Nephron progenitor cell (in vitro differentiated cells): ENCODE data around the gene CAD.

Experiments
- DNase-seq: peaks from one replicate; pipeline ENCODE4 v3.0.0; 2021
- H3K27ac Mint-ChIP-seq: 2 replicates; pipeline ENCODE4 v1.8.0; 2021; ENCODE audit warnings: mild to moderate bottlenecking, moderate library complexity, mixed read lengths
- H3K27me3 Mint-ChIP-seq: 2 replicates; pipeline ENCODE4 v1.8.0; 2021; ENCODE audit warnings: mild to moderate bottlenecking, low read depth, mixed read lengths; ENCODE audit not compliant: poor library complexity
- H3K36me3 Mint-ChIP-seq: 2 replicates; pipeline ENCODE4 v1.8.0; 2021; ENCODE audit warnings: low read depth, mixed read lengths
- H3K4me1 Mint-ChIP-seq: 2 replicates; pipeline ENCODE4 v1.8.0; 2021; ENCODE audit warnings: mixed read lengths
- H3K4me3 Mint-ChIP-seq: 2 replicates; pipeline ENCODE4 v1.8.0; 2021; ENCODE audit warnings: mild to moderate bottlenecking, moderate library complexity, mixed read lengths
- H3K9me3 Mint-ChIP-seq: 2 replicates; pipeline ENCODE4 v1.8.0; 2021; ENCODE audit warnings: mild to moderate bottlenecking, moderate library complexity, mixed read lengths
- CTCF ChIP-seq: fragments of 200-600 bp; sonication (generic); IDR thresholded peaks from 2 replicates; pipeline ENCODE4 v1.5.0; 2021; ENCODE audit warnings: antibody characterized with exemption

The CAD gene

GRCh38 chr2:27237341-27237945 is 20.3 kb downstream of the CAD start:
- Mint-ChIP-seq H3K9me3 (no peaks in the 10 kb centered on the region), H3K4me3 (no peak overlapping the region), H3K27ac (no peak overlapping the region), H3K36me3 (peaks cover 79% of the 10 kb centered on the region), H3K27me3 (no peaks in the 10 kb centered on the region), H3K4me1 (no peaks in the 10 kb centered on the region)
- TF ChIP-seq CTCF, result no peak
- no peak for DNase-seq

GRCh38 chr2:27238976-27239375 is 21.8 kb downstream of the CAD start:
- peaks cover 67% of the 10 kb centered on the region for H3K36me3 Mint-ChIP-seq
- no peak for DNase-seq
- H3K9me3 Mint-ChIP-seq, result no peaks in the 10 kb centered on the region
- H3K4me3 Mint-ChIP-seq, result no peak overlapping the region
- H3K27ac Mint-ChIP-seq, result no peak overlapping the region
- H3K27me3 Mint-ChIP-seq, result no peaks in the 10 kb centered on the region
- H3K4me1 Mint-ChIP-seq, result no peaks in the 10 kb centered on the region
- no peak for TF ChIP-seq CTCF

DNA sequence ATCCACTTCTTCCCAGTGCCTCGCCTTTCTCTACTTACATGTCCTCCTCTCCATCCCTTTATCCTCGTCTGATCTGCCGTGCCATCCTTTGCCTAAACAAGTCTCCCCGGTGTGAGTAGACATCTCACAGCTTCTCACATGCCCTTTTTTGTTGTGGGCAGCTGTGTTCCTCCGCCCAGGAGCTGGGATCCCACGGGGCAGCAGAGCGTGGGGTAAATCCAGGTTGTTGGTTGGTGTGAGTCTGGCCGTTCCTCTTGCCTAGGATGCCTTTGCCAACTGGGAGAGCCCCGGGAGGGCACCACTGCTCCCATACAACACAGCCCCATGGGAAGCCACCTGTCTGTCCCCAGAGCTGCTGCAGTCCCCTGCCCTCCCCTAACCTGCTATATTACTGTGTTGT is 23.2 kb downstream of the CAD start:
- peak overlapping the region; percentile 84 for H3K27ac Mint-ChIP-seq
- peaks cover 61% of the 10 kb centered on the region for H3K36me3 Mint-ChIP-seq
- no peaks in the 10 kb centered on the region for H3K9me3 Mint-ChIP-seq
- no peaks in the 10 kb centered on the region for H3K27me3 Mint-ChIP-seq
- H3K4me1 Mint-ChIP-seq, result no peaks in the 10 kb centered on the region
- H3K4me3 Mint-ChIP-seq, result no peak overlapping the region
- no peak for TF ChIP-seq CTCF
- no peak for DNase-seq

DNA sequence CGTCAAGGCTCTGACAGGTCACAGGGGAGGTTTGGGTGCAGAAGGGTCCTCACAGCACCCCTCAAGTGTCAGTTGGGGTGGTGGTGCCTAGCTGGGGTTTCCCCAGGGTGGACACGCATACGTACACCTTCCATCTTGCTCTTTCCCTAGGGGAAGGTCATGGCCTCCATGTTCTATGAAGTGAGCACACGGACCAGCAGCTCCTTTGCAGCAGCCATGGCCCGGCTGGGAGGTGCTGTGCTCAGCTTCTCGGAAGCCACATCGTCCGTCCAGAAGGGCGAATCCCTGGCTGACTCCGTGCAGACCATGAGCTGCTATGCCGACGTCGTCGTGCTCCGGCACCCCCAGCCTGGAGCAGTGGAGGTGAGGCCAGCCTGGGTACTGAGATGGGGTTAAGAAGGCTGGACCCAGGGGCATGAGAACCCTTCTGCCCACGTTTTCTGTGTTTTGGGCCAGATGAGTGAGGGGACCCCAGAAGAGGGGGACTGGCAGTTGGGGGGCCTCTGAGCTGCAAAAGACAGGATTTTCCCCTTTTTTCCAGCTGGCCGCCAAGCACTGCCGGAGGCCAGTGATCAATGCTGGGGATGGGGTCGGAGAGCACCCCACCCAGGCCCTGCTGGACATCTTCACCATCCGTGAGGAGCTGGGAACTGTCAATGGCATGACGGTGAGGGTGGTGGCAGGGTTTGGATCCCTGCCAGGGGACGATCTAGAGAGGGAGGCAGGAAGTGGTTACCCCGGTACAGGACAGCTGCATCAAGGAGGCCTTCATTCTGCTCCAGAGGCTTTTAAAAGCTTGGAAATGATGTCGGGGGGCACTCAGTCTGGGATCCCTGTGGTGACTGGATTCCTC is 24.8 kb downstream of the CAD start:
- H3K27me3 Mint-ChIP-seq, result no peaks in the 10 kb centered on the region
- no peak for TF ChIP-seq CTCF
- H3K27ac Mint-ChIP-seq, result no peak overlapping the region
- peaks cover 55% of the 10 kb centered on the region for H3K36me3 Mint-ChIP-seq
- H3K4me3 Mint-ChIP-seq, result no peak overlapping the region
- no peak for DNase-seq
- H3K4me1 Mint-ChIP-seq, result no peaks in the 10 kb centered on the region
- H3K9me3 Mint-ChIP-seq, result no peaks in the 10 kb centered on the region

DNA sequence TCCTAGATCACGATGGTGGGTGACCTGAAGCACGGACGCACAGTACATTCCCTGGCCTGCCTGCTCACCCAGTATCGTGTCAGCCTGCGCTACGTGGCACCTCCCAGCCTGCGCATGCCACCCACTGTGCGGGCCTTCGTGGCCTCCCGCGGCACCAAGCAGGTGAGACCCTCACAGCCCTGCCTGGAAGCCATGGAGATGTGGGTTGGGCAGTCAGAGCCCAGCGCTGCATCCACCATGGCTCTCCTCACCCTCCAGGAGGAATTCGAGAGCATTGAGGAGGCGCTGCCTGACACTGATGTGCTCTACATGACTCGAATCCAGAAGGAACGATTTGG is 25.4 kb downstream of the CAD start:
- Mint-ChIP-seq H3K9me3 (no peaks in the 10 kb centered on the region), H3K36me3 (peaks cover 49% of the 10 kb centered on the region), H3K27me3 (peaks cover 3% of the 10 kb centered on the region), H3K27ac (no peak overlapping the region), H3K4me3 (no peak overlapping the region), H3K4me1 (no peaks in the 10 kb centered on the region)
- DNase-seq, result no peak
- TF ChIP-seq CTCF, result no peak
